ENCODE measurements around the gene ZNF14. TPM values are rescaled to one million over a fixed set of nuclear protein-coding genes. Genes with fewer than 3 reads are reported as not detected.
"Not testable (repeated sequence)": the region's sequence is repeated elsewhere in the genome, so short reads cannot be mapped to it uniquely, and the experiment has no call there.

The ZNF14 gene
- total and polyA plus RNA-seq, 2 of the 13 experiments (the other 11 are each of a cell fraction or from before 2014, with no cell fraction given): 1.9 to 6.2 TPM

- BruUV-seq (replicated peaks); CTCF ChIA-PET (ENCODE audit: low intra/inter-chr PET ratio, low total read pairs); H3K4me3 ChIP-seq (replicated peaks in 1 of 3; ENCODE audit: insufficient read depth in 1 of 3, low read depth in 2 of 3, low read length in 3 of 3); H3K27me3 ChIP-seq (ENCODE audit: control insufficient read depth in 1 of 2, insufficient read depth in 2 of 2, low read length in 2 of 2); H3K4me1 ChIP-seq (ENCODE audit: insufficient read depth, low read length); H2AFZ ChIP-seq (ENCODE audit: low read length); FAIRE-seq; H3K4me2 ChIP-seq (ENCODE audit: low read depth, low read length); DNase-seq (ENCODE audit: low spot score); H3K79me2 ChIP-seq (ENCODE audit: insufficient read depth, low read length); H3K9me3 ChIP-seq (ENCODE audit: low read length); H3K27ac ChIP-seq (ENCODE audit: extremely low read length, insufficient read depth, low read length); H3K36me3 ChIP-seq (replicated peaks in 1 of 2; ENCODE audit: control insufficient read depth in 1 of 2, insufficient read depth in 2 of 2, low read length in 2 of 2); H3K9ac ChIP-seq (ENCODE audit: insufficient read depth, low read depth, low read length); in situ Hi-C loops (cut with HindIII; ENCODE audit: extremely low pct_ligation_motif_present, low pct_unique_long_range_greater_than_20kb); intact Hi-C loops (cut with micrococcal nuclease; ENCODE audit: unreplicated experiment); ATAC-seq; H4K20me1 ChIP-seq (ENCODE audit: insufficient read depth, low read length); POLR2A ChIA-PET: not testable (repeated sequence)
- WGBS (ENCODE audit: low lambda C conversion rate): 92% methylated on average over 14 of the region's 28 CpGs
Measured at GRCh38 chr19:19769971-19770370, 37.1 kb upstream of the ZNF14 start.

- no peaks in the 10 kb centered on the region for H3K79me2 ChIP-seq (ENCODE audit: insufficient read depth, low read length)
- FAIRE-seq: no peak
- H3K4me3 ChIP-seq (replicated peaks in 1 of 3; ENCODE audit: insufficient read depth in 1 of 3, low read depth in 2 of 3, low read length in 3 of 3): no peak overlapping the region
- no peak overlapping the region for H3K27ac ChIP-seq (ENCODE audit: extremely low read length, insufficient read depth, low read length)
- no peak overlapping the region for H2AFZ ChIP-seq (ENCODE audit: low read length)
- ChIA-PET CTCF (ENCODE audit: low intra/inter-chr PET ratio, low total read pairs) (no interaction called here), POLR2A (interaction anchor here (1.4 kb wide), 1 partner anchor 89 kb away, joined by 3 read pairs; the partner anchor contains the start of gene ZNF101)
- ATAC-seq: peak; percentile 58; the same call in 2 of the 3 replicates
- H4K20me1 ChIP-seq (ENCODE audit: insufficient read depth, low read length): no peaks in the 10 kb centered on the region
- H3K9me3 ChIP-seq (ENCODE audit: low read length): peaks cover 7% of the 10 kb centered on the region; the same call in 1 of the 2 replicates
- H3K4me1 ChIP-seq (ENCODE audit: insufficient read depth, low read length): no peaks in the 10 kb centered on the region
- WGBS (ENCODE audit: low lambda C conversion rate): 38% methylated on average over 3 of the region's 4 CpGs
- no TSS peak for BruUV-seq (replicated peaks)
- intact Hi-C loops (cut with micrococcal nuclease; ENCODE audit: unreplicated experiment): no loop called here
- H3K36me3 ChIP-seq (replicated peaks in 1 of 2; ENCODE audit: control insufficient read depth in 1 of 2, insufficient read depth in 2 of 2, low read length in 2 of 2): no peaks in the 10 kb centered on the region
- in situ Hi-C loops (cut with HindIII; ENCODE audit: extremely low pct_ligation_motif_present, low pct_unique_long_range_greater_than_20kb): no loop called here
- TF ChIP-seq SALL2 (CRISPR knock-in tag; IDR thresholded peaks at IDR 0.05) (no peak), CTCF (CRISPR knock-in tag; IDR thresholded peaks at IDR 0.05) (0 out of 2 replicates have a peak, but pooled peaks have one; percentile 5)
- no peak overlapping the region for H3K9ac ChIP-seq (ENCODE audit: insufficient read depth, low read depth, low read length)
- no peaks in the 10 kb centered on the region; a peak in 1 of 5 replicates for H3K27me3 ChIP-seq (ENCODE audit: control insufficient read depth in 1 of 2, insufficient read depth in 2 of 2, low read length in 2 of 2)
- no peak overlapping the region for H3K4me2 ChIP-seq (ENCODE audit: low read depth, low read length)
- DNase-seq (ENCODE audit: low spot score): no peak
Measured at GRCh38 chr19:19758164-19758563, 25.3 kb upstream of the ZNF14 start.
